ENCODE data around the gene TNK1. TPM values are rescaled to one million over a fixed set of nuclear protein-coding genes. Genes with fewer than 3 reads are reported as not detected.

Gene TNK1
- total RNA-seq, 1 experiment from 2014 or later, result 0.90 TPM

DNA sequence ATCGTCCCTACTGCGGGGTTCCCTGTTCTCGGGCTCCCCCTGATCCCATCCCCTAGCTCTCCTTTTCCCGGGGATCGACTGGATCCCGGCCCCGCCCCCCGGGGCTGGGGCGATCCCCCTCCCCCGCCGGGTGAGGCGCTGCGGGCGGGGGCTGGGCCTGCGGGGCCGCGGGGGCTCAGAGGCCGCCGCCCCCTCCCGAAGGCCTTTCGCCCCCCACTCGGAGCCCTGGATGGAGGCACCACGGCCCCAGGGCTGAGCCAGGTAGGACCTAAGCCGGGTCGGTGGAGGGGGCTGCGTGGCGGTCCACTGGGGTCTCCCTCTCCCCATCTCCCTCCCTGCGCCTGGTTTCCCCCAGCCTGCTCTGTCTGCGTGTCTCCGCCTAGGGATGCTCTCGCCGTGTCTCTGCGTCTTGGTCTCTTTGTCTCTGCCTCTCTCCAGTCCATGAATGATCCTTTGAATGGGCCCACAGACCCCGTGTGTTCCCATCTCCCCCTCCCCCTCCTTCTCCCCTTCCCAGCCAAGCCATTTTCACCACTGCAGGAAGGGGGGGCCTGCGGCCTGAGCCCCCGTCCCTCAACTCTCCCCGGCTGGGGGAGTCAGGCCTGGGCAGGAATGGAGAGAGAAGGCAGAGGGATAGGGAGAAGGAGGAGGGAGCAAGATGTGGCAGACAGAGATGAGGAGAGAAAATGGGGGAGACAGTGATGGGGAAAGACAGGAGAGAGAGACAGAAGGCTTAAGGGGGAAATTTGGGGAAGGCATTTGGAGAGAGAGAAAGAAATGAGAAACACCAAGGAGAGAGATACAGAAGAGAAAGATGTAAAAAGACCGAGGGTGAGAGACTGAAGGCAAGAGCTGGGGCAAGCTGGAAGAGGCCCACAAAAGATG is 24.7 kb downstream of the TNK1 start:
- POLR2A ChIA-PET (ENCODE audit: low non-redundant PET), result no interaction called here
- BruUV-seq (replicated peaks), result no TSS peak
- no peak for TF ChIP-seq EZH2 (IDR thresholded peaks at IDR 0.05; ENCODE audit: borderline replicate concordance, low read depth, low read length, poor library complexity, severe bottlenecking)
- TF ChIP-seq, protein P1, sequence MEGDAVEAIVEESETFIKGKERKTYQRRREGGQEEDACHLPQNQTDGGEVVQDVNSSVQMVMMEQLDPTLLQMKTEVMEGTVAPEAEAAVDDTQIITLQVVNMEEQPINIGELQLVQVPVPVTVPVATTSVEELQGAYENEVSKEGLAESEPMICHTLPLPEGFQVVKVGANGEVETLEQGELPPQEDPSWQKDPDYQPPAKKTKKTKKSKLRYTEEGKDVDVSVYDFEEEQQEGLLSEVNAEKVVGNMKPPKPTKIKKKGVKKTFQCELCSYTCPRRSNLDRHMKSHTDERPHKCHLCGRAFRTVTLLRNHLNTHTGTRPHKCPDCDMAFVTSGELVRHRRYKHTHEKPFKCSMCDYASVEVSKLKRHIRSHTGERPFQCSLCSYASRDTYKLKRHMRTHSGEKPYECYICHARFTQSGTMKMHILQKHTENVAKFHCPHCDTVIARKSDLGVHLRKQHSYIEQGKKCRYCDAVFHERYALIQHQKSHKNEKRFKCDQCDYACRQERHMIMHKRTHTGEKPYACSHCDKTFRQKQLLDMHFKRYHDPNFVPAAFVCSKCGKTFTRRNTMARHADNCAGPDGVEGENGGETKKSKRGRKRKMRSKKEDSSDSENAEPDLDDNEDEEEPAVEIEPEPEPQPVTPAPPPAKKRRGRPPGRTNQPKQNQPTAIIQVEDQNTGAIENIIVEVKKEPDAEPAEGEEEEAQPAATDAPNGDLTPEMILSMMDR (conservative IDR thresholded peaks at IDR 0.05; ENCODE audit: low read depth, low read length), result no peak
- Histone ChIP-seq H3K36me3 (ENCODE audit: insufficient read depth, low read length, poor library complexity, severe bottlenecking) (peaks cover 6% of the 10 kb centered on the region), H3K9me3 (ENCODE audit: low read depth, low read length, poor library complexity, severe bottlenecking) (no peaks in the 10 kb centered on the region), H3K27ac (ENCODE audit: low read depth, low read length, poor library complexity, severe bottlenecking) (peak overlapping the region; percentile 87), H3K4me3 (ENCODE audit: low read depth, low read length, poor library complexity, severe bottlenecking) (peak overlapping the region; percentile 61), H3K27me3 (replicated peaks; ENCODE audit: insufficient read depth, low read depth, low read length, poor library complexity) (no peaks in the 10 kb centered on the region), H3K4me1 (ENCODE audit: insufficient read depth, low read length, poor library complexity, severe bottlenecking) (peaks cover 17% of the 10 kb centered on the region)
- intact Hi-C loops (cut with micrococcal nuclease; ENCODE audit: unreplicated experiment), result no loop called here
- peak; percentile 42 for DNase-seq (ENCODE audit: low spot score)
- CTCF ChIA-PET, result interaction anchor here (0.9 kb wide), 1 partner anchor 155 kb away, joined by 4 read pairs; no protein-coding TSS in a partner anchor

DNA sequence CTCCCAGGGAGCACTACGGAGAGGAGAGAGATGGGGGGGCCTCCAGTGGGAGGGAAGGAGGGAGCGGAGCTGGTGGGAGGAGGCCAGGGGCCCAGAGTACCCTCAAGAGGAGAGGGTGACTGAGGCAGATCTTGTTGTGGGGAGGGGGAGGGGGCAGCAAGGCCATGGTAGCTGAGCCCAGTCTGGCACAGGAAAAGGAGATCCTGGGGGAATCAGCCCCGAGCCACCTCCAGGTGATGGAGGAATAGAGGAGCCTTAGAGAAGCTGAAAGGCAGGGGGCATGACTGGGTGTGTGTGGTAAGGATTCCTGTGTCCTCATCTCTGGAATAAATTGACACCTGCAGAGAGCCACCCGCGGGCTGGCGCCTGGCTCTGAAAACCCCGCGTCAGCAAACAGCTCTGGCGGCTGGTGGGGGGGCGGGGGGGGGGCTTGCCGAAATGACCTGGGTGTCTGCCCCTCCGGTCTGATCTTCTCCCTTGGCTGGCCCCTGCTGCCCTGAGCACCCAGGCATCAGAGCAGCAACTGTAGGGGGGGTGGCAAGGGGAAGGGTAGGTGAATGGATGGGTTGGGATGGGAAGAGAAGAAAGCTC is 25.4 kb downstream of the TNK1 start:
- H3K4me1 ChIP-seq (ENCODE audit: insufficient read depth, low read length, poor library complexity, severe bottlenecking), result peaks cover 17% of the 10 kb centered on the region
- H3K27ac ChIP-seq (ENCODE audit: low read depth, low read length, poor library complexity, severe bottlenecking), result peak overlapping the region; percentile 87
- ChIA-PET POLR2A (ENCODE audit: low non-redundant PET) (no interaction called here), CTCF (interaction anchor here (0.6 to 0.9 kb wide), 2 partner anchors 8 to 154 kb away, joined by 3 to 4 read pairs; no protein-coding TSS in a partner anchor)
- peak overlapping the region; percentile 61 for H3K4me3 ChIP-seq (ENCODE audit: low read depth, low read length, poor library complexity, severe bottlenecking)
- no TSS peak for BruUV-seq (replicated peaks)
- TF ChIP-seq, protein P1 (conservative IDR thresholded peaks at IDR 0.05; ENCODE audit: low read depth, low read length), result no peak
- TF ChIP-seq EZH2 (IDR thresholded peaks at IDR 0.05; ENCODE audit: borderline replicate concordance, low read depth, low read length, poor library complexity, severe bottlenecking), result no peak
- no peaks in the 10 kb centered on the region for H3K9me3 ChIP-seq (ENCODE audit: low read depth, low read length, poor library complexity, severe bottlenecking)
- DNase-seq (ENCODE audit: low spot score), result no peak
- no peaks in the 10 kb centered on the region for H3K27me3 ChIP-seq (replicated peaks; ENCODE audit: insufficient read depth, low read depth, low read length, poor library complexity)
- intact Hi-C loops (cut with micrococcal nuclease; ENCODE audit: unreplicated experiment), result no loop called here
- peaks cover 9% of the 10 kb centered on the region for H3K36me3 ChIP-seq (ENCODE audit: insufficient read depth, low read length, poor library complexity, severe bottlenecking)

DNA sequence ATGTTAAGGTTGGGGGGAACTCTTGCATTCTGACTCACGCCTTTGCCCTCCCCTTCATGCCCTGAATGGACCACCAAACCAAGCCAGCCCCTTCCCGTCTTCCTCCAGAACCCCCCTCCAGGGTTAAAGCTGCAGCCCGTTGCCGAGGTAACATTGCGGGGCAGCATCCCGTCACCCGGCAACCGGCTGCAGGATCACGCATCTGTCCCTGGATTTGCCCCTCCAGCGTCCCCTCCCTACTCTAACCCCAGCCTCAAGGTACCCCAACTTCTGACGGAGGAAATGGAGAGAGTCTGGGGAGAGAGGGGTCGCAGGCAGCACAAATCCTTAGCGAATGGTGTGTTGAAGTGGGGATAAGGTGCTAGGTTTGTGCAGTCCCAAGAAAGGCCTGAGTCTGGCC is 26.2 kb downstream of the TNK1 start:
- Histone ChIP-seq H3K36me3 (ENCODE audit: insufficient read depth, low read length, poor library complexity, severe bottlenecking) (peaks cover 9% of the 10 kb centered on the region), H3K9me3 (ENCODE audit: low read depth, low read length, poor library complexity, severe bottlenecking) (no peaks in the 10 kb centered on the region), H3K4me1 (ENCODE audit: insufficient read depth, low read length, poor library complexity, severe bottlenecking) (peaks cover 17% of the 10 kb centered on the region), H3K27ac (ENCODE audit: low read depth, low read length, poor library complexity, severe bottlenecking) (no peak overlapping the region), H3K4me3 (ENCODE audit: low read depth, low read length, poor library complexity, severe bottlenecking) (no peak overlapping the region), H3K27me3 (replicated peaks; ENCODE audit: insufficient read depth, low read depth, low read length, poor library complexity) (no peaks in the 10 kb centered on the region)
- DNase-seq (ENCODE audit: low spot score), result no peak
- TF ChIP-seq, protein P1 (conservative IDR thresholded peaks at IDR 0.05; ENCODE audit: low read depth, low read length), result no peak
- TF ChIP-seq EZH2 (IDR thresholded peaks at IDR 0.05; ENCODE audit: borderline replicate concordance, low read depth, low read length, poor library complexity, severe bottlenecking), result no peak
- CTCF ChIA-PET, result interaction anchor here (0.6 kb wide), 1 partner anchor 9 kb away, joined by 3 read pairs; no protein-coding TSS in a partner anchor
- intact Hi-C loops (cut with micrococcal nuclease; ENCODE audit: unreplicated experiment), result no loop called here
- no TSS peak for BruUV-seq (replicated peaks)
- POLR2A ChIA-PET (ENCODE audit: low non-redundant PET), result no interaction called here
